T1000 (cell line): ENCODE data around the gene PTCH1.

ENCODE experiments used
- DNase-seq: peaks from one replicate; lab custom pipeline; 2025; ENCODE audit warnings: mixed read lengths; lab: John Stamatoyannopoulos, UW

PTCH1 gene

GRCh38 chr9:95498641-95499040 lies 18.1 kb downstream of the PTCH1 start:
- DNase-seq, result no peak

DNA sequence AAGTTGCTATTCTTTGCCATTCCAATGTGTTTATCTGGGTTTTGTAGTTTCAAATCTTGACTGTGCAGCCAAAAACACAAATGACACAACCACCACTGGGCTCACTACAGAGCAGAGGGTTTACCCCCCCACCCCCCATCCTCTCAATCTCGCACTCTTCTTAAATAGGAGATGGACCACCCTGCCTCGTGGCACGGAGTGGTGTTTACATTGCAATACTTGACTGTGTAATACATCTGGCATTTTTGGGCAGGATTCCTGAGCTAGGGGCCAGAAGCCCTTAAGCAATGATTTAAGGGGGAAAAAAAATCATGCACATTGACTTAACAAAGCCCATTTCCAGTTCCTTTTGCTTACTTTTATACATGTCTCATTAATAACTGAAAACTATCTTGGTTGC lies 19.0 kb downstream of the PTCH1 start:
- DNase-seq, result no peak

DNA sequence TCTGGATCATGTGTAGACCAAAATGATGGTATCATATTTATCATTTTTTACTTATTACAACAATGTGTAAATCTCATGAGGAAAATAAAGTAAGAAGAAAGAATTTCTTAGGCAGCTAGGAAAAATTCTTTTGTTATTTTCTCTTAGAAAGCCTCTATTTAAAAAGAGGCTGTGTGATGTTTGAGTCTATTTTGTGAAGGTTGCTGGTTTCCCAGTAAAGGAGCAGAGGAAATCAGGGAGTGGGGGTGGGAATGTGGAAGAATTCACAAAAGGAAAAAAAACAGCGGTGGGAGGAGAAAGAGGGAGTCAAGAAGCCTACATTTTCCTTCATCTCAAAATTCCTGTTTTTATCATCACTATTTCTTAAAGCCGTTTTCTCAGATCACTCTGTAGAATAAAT lies 20.1 kb downstream of the PTCH1 start:
- no peak for DNase-seq

GRCh38 chr9:95495961-95496360 lies 20.8 kb downstream of the PTCH1 start:
- no peak for DNase-seq

DNA sequence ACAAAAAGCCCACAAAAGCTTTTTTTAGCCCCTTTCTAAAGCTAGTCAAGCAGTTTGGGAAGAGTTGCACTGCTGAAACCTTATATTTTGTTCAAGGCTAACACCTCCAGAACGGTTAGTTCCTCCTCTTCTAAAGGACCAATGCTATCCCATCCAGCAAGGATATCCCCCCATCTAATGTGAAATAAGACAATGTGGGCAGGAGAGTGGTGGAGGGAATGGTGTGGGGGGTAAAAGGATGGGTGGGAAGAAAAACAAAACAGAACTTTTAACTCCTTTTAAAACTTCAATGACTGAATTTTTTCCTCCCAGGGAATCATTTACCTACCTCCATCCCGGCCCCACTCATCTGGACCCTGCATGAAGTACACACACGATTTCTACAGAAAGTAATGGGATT lies 21.2 kb downstream of the PTCH1 start:
- DNase-seq, result no peak

DNA sequence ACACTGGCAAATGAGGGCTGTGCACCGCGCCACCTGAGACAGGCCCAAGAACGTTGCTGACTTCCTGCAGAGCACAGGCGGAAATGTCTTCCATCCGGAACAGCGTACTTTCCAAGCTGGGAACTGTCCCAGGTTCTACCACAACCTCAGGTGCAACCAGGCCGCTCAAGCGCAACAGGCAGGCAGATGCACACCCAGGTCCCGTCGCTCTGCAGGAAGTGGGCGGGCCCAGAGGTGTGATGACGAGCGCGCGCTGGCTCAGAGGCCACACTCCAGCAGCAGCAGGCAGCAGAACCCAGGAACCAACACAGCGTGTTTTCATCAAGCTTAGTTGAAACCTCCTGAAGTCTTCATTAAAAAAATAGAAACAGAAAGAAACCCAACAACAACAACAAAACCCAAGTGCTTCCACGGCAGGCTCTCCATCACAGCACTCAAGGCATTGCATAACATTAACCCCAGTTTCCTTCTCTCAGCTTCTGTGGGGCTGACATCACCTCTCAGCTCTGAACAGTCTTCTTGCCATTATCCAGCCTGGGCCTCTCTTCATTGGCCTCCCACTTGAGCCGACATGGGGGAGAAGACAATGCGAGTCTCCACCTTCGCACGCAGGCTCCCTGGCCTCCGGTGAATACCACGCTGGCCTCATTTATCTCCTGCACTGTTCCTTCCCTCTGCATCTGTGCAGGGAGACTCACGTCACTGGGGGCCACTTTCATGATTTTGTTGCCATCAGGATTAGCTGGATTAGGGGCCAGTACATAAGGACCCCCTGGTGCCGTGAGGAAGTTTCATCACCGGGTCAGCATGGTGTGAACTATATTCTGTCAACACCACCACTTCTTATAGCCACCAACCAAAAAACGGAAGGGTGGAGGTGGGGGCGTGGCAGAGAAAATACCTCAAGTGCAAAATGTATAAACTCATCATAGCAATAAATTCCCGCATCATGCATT lies 22.1 kb downstream of the PTCH1 start:
- DNase-seq, result no peak

DNA sequence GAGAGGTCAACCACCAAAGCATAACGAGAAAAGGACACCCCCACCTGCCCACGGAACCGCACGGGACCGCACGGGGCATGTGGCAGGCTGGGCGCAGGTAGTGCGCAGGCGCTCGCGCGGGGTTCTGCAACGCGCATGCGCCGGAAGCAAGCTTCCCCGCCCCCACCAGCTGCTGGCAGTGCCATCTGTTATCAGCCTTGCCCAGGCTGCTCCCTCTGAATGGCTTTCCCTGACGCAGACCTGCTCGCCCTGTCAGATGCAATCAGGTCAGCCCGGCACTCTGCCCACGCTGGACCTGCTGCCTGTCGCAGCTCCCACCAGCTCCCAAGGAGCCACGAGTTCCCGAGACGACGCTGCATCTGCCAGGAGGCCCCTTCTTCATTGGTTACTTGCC lies 22.8 kb downstream of the PTCH1 start:
- DNase-seq, result no peak

DNA sequence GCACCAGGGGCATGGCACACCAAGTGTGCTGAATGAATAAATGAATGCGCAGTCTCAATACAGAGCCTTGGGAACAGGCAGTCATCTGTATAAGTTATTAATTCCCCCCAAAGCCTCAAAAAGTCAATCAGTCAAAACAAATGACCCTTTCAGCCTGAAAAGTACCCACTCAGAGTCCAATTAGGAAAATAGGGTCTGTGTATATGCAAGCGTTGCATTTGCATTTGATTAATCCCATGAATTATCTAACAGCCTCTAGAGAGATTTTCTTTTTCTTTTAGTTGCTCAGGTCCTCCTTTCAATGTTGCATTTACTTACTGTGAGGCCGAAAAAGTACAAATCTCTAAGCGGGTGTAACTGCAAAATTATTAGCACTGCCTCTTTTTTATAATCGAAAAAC lies 23.4 kb downstream of the PTCH1 start:
- DNase-seq, result no peak

- DNase-seq, result no peak
Observed at GRCh38 chr9:95491543-95492320, 25.0 kb downstream of the PTCH1 start.

- no peak for DNase-seq
Observed at GRCh38 chr9:95488954-95489353, 27.8 kb downstream of the PTCH1 start.

DNA sequence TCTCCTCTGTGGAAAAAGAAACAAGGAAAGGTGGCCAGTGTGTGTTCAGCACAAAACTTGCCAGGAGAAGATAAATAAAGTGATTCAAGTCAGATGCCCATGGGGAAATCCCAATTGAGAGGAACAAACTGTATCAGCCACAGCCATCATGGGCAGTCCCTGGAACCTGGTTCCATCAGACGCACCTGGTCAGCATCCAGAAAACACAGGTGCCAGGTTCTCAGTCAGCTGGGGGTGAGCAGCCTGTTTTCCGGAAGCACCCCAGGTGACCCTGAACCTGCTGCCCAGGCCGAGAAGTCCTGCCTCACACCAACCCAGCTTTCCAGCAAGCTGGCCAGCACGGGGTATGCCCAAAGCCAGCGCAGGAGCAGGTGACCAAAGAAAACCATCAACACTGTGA lies 30.5 kb downstream of the PTCH1 start:
- no peak for DNase-seq

GRCh38 chr9:95484225-95484624 lies 32.5 kb downstream of the PTCH1 start:
- DNase-seq, result no peak

DNA sequence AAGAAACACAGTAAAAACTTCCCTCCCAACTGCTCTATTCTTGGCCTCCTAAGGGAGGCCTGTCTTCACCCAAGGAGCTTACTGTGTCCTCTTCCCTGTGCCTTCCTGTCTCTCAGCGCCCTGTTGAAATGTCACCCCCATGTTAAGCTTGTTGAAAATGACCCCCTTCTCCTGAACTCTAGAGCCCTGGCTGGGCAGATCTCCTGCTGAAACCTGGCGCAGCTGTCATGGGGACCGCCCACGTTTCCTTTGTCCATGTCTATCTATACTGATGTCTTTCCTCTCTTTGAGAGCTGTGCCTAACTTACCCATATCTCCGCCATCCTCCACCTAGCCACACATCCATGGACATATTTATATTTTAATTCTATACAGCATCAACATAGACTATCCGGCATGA lies 33.3 kb downstream of the PTCH1 start:
- no peak for DNase-seq

DNA sequence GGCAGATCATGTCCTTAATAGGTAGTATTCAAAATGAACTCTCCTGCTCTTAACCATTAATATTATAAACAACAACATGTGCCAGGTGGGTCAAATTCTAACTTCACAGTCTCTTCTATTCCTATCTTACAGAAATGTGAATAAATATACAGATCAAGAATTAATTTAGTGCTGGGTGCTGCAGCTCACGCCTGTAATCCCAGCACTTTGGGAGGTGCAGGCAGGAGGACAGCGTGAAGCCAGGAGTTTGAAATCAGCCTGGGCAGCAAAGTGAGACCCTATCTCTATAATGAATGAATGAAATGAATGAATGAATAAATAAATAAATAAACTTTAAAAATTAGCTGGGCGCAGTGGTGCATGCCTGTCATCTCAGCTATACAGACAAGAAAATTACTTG lies 34.1 kb downstream of the PTCH1 start:
- DNase-seq, result no peak

- no peak for DNase-seq
Observed at GRCh38 chr9:95481000-95481399, 35.8 kb downstream of the PTCH1 start.

- no peak for DNase-seq
Observed at GRCh38 chr9:95480346-95480745, 36.4 kb downstream of the PTCH1 start.

- no peak for DNase-seq
Observed at GRCh38 chr9:95479330-95479729, 37.4 kb downstream of the PTCH1 start.

- DNase-seq, result no peak
Observed at GRCh38 chr9:95478335-95478734, 38.4 kb downstream of the PTCH1 start.

DNA sequence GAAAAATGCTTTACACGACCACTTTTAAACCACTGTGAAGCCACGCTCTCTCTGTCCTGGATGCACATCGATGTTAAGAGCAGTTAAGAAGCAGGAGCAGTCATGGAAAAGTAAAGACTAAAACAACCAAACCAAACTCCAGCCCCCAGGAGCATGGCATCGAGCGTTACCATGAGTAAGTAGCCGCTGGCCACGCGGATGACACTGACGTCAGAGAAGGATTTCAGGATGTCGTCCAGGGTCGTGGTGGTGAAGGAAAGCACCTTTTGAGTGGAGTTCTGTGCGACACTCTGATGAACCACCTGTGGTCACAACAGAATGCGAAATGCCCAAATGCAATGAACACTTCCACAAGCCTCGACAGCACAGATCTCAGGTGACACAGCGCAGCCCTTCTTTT lies 38.9 kb downstream of the PTCH1 start:
- DNase-seq, result no peak

DNA sequence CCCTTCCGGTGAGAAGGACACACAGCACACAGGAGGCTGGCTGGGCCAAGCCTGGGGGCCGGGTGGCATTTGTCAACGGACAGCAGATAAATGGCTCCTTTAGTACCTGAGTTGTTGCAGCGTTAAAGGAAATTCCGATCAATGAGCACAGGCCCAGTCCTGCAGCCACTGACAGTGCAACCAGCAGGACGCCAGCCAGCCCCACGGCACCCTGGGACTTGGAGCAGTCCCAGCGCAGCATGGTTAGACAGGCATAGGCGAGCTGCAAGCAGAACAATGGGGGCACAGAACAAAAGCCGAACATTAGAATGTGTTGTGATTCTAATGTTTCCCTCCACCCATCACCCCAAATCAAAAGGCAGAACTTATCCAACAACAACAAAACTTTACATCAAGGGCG lies 39.3 kb downstream of the PTCH1 start:
- no peak for DNase-seq

DNA sequence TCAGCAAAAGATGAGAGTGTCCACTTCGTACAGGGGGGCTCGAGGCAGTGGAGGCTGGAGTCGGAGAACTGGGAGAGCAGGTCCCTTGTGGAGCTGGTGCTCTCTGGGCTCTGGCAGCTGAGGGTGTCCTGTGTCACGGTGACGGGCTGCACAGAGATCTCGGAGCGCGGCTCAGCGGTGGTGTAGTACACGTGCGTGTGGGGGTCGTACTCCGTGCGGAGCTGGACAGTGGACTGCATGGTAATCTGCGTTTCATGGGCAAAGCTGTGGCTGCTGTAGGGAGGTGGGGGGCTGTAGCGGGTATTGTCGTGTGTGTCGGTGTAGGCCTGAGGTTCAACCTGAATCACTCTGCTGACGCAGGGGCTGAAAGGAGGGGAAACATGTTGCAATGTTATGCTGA lies 48.0 kb downstream of the PTCH1 start:
- no peak for DNase-seq

- no peak for DNase-seq
Observed at GRCh38 chr9:95465115-95465514, 51.7 kb downstream of the PTCH1 start.
